H54 (cell line): Measurements from ENCODE around the gene HIVEP3.

Experiments used
- DNase-seq: peaks from one replicate; pipeline ENCODE4 v3.0.0; 2011; ENCODE audit warnings: low spot score, mixed read lengths; ENCODE audit not compliant: insufficient read length
- FAIRE-seq: peaks from 3 replicates; lab custom pipeline; 2011; peaks lifted over from hg19 to GRCh38; lab: Jason Lieb, UNC
- POLR2A ChIP-seq: IDR thresholded peaks from 2 replicates; pipeline ENCODE4 v1.6.1; 2011; ENCODE audit warnings: low read depth, mild to moderate bottlenecking, low read length

Gene HIVEP3

GRCh38 chr1:41691424-41691823 is 227.3 kb downstream of the HIVEP3 start:
- FAIRE-seq, result no peak
- TF ChIP-seq POLR2A, result no peak
- DNase-seq, result no peak

- no peak for TF ChIP-seq POLR2A
- DNase-seq (no peak), FAIRE-seq (no peak)
Measured at GRCh38 chr1:41690331-41690730, 228.4 kb downstream of the HIVEP3 start.

GRCh38 chr1:41689558-41689981 is 229.2 kb downstream of the HIVEP3 start:
- DNase-seq (no peak), FAIRE-seq (no peak)
- no peak for TF ChIP-seq POLR2A

GRCh38 chr1:41689139-41689538 is 229.6 kb downstream of the HIVEP3 start:
- DNase-seq (no peak), FAIRE-seq (no peak)
- no peak for TF ChIP-seq POLR2A

GRCh38 chr1:41687007-41687406 is 231.7 kb downstream of the HIVEP3 start:
- no peak for FAIRE-seq
- no peak for DNase-seq
- TF ChIP-seq POLR2A, result no peak

GRCh38 chr1:41683681-41684500 is 234.8 kb downstream of the HIVEP3 start:
- DNase-seq (peak; percentile 75), FAIRE-seq (no peak)
- TF ChIP-seq POLR2A, result no peak

- DNase-seq (no peak), FAIRE-seq (no peak)
- TF ChIP-seq POLR2A, result no peak
Measured at GRCh38 chr1:41682845-41683625, 235.7 kb downstream of the HIVEP3 start.

GRCh38 chr1:41682149-41682548 is 236.6 kb downstream of the HIVEP3 start:
- FAIRE-seq (no peak), DNase-seq (no peak)
- TF ChIP-seq POLR2A, result no peak

GRCh38 chr1:41681331-41682098 is 237.2 kb downstream of the HIVEP3 start:
- TF ChIP-seq POLR2A, result no peak
- FAIRE-seq, result no peak
- DNase-seq, result no peak

- TF ChIP-seq POLR2A, result no peak
- DNase-seq (no peak), FAIRE-seq (no peak)
Measured at GRCh38 chr1:41679994-41680393, 238.7 kb downstream of the HIVEP3 start.

- no peak for DNase-seq
Measured at GRCh38 chr1:41679531-41679930, 239.2 kb downstream of the HIVEP3 start.

GRCh38 chr1:41678111-41678878 is 240.4 kb downstream of the HIVEP3 start:
- DNase-seq (no peak), FAIRE-seq (no peak)
- TF ChIP-seq POLR2A, result no peak

More at GRCh38 chr1:41679531-41679930, 239.2 kb downstream of the HIVEP3 start:
- no peak for FAIRE-seq
- TF ChIP-seq POLR2A, result no peak

- no peak for FAIRE-seq
- DNase-seq, result no peak
- no peak for TF ChIP-seq POLR2A
Measured at GRCh38 chr1:41677620-41678019, 241.1 kb downstream of the HIVEP3 start.
